Mucosa of rectum (tissue), 2 donors: Measurements from ENCODE around the gene CPNE4.

ENCODE experiments used
- H3K27ac ChIP-seq, 2 donors: one replicate each; pipeline ENCODE4 v1.7.0; 2013; ENCODE audit warnings: inconsistent platforms in 2 of 2, low read depth in 2 of 2, low read length in 2 of 2
- H3K27me3 ChIP-seq, 2 donors: one replicate each; pipeline ENCODE4 v1.7.0; 2013; ENCODE audit warnings: low read length in 2 of 2; ENCODE audit not compliant: control insufficient read depth in 2 of 2, insufficient read depth in 2 of 2
- H3K36me3 ChIP-seq, 2 donors: one replicate each; pipeline ENCODE4 v1.7.0; 2013; ENCODE audit warnings: low read length in 2 of 2; ENCODE audit not compliant: control insufficient read depth in 2 of 2, insufficient read depth in 2 of 2
- H3K4me1 ChIP-seq, 2 donors: one replicate each; pipeline ENCODE4 v1.7.0; 2013; ENCODE audit warnings: low read length in 2 of 2, mild to moderate bottlenecking in 1 of 2; ENCODE audit not compliant: control insufficient read depth in 2 of 2, insufficient read depth in 2 of 2
- H3K4me3 ChIP-seq, 2 donors: one replicate each; pipeline ENCODE4 v1.7.0; 2013; ENCODE audit warnings: low read length in 2 of 2
- H3K9ac ChIP-seq, 2 donors: one replicate each; pipeline ENCODE4 v1.7.0; 2013; ENCODE audit warnings: low read length in 2 of 2, low read depth in 1 of 2, mild to moderate bottlenecking in 1 of 2
- H3K9me3 ChIP-seq, 2 donors: one replicate each; pipeline ENCODE4 v1.7.0; 2013; ENCODE audit warnings: low read length in 2 of 2; ENCODE audit not compliant: control insufficient read depth in 2 of 2
- donor health status: healthy.
- donor health status: Normal muscosa, but diverticular disease.

CPNE4 gene

GRCh38 chr3:131560795-131561194, 474.0 kb downstream of the CPNE4 start:
- H3K27me3 ChIP-seq = peaks cover 0 to 7% of the 10 kb centered on the region in 2 donors
- no peaks in the 10 kb centered on the region for H3K9me3 ChIP-seq
- no peak overlapping the region for H3K9ac ChIP-seq
- H3K4me1 ChIP-seq = no peaks in the 10 kb centered on the region
- no peak overlapping the region for H3K27ac ChIP-seq
- H3K36me3 ChIP-seq = no peaks in the 10 kb centered on the region
- no peak overlapping the region for H3K4me3 ChIP-seq

- Histone ChIP-seq H3K27me3 (peaks cover 0 to 3% of the 10 kb centered on the region in 2 donors), H3K9ac (no peak overlapping the region), H3K9me3 (no peaks in the 10 kb centered on the region), H3K36me3 (no peaks in the 10 kb centered on the region), H3K4me3 (no peak overlapping the region), H3K27ac (no peak overlapping the region), H3K4me1 (no peaks in the 10 kb centered on the region)
These were observed 479.4 kb downstream of the CPNE4 start for GRCh38 chr3:131555456-131555855.

GRCh38 chr3:131553495-131554247, 481.1 kb downstream of the CPNE4 start:
- Histone ChIP-seq H3K9ac (no peak overlapping the region), H3K27me3 (peaks cover 0 to 3% of the 10 kb centered on the region in 2 donors), H3K4me1 (no peaks in the 10 kb centered on the region), H3K36me3 (no peaks in the 10 kb centered on the region), H3K27ac (no peak overlapping the region), H3K9me3 (no peaks in the 10 kb centered on the region), H3K4me3 (no peak overlapping the region)

GRCh38 chr3:131551761-131552160, 483.1 kb downstream of the CPNE4 start:
- Histone ChIP-seq H3K27me3 (peaks cover 0 to 3% of the 10 kb centered on the region in 2 donors), H3K9me3 (no peaks in the 10 kb centered on the region), H3K27ac (no peak overlapping the region), H3K4me1 (no peaks in the 10 kb centered on the region), H3K36me3 (no peaks in the 10 kb centered on the region), H3K4me3 (no peak overlapping the region), H3K9ac (no peak overlapping the region)

- peaks cover 0 to 3% of the 10 kb centered on the region in 2 donors for H3K27me3 ChIP-seq
- H3K9ac ChIP-seq = no peak overlapping the region
- H3K36me3 ChIP-seq = no peaks in the 10 kb centered on the region
- H3K4me1 ChIP-seq = no peaks in the 10 kb centered on the region
- no peaks in the 10 kb centered on the region for H3K9me3 ChIP-seq
- no peak overlapping the region for H3K4me3 ChIP-seq
- no peak overlapping the region for H3K27ac ChIP-seq
These were observed 484.0 kb downstream of the CPNE4 start for GRCh38 chr3:131550562-131551465.

- no peaks in the 10 kb centered on the region for H3K9me3 ChIP-seq
- no peak overlapping the region for H3K9ac ChIP-seq
- no peak overlapping the region for H3K4me3 ChIP-seq
- peaks cover 0 to 3% of the 10 kb centered on the region in 2 donors for H3K27me3 ChIP-seq
- H3K27ac ChIP-seq = no peak overlapping the region
- H3K36me3 ChIP-seq = no peaks in the 10 kb centered on the region
- H3K4me1 ChIP-seq = no peaks in the 10 kb centered on the region
These were observed 485.5 kb downstream of the CPNE4 start for GRCh38 chr3:131549340-131549739.

GRCh38 chr3:131547585-131547984, 487.2 kb downstream of the CPNE4 start:
- Histone ChIP-seq H3K9me3 (no peaks in the 10 kb centered on the region), H3K4me1 (no peaks in the 10 kb centered on the region), H3K27ac (no peak overlapping the region), H3K36me3 (no peaks in the 10 kb centered on the region), H3K9ac (no peak overlapping the region), H3K27me3 (no peaks in the 10 kb centered on the region), H3K4me3 (no peak overlapping the region)

GRCh38 chr3:131546441-131546840, 488.4 kb downstream of the CPNE4 start:
- no peaks in the 10 kb centered on the region for H3K9me3 ChIP-seq
- no peaks in the 10 kb centered on the region for H3K36me3 ChIP-seq
- H3K4me3 ChIP-seq = no peak overlapping the region

GRCh38 chr3:131544557-131544956, 490.3 kb downstream of the CPNE4 start:
- Histone ChIP-seq H3K4me1 (no peaks in the 10 kb centered on the region), H3K36me3 (no peaks in the 10 kb centered on the region), H3K4me3 (no peak overlapping the region), H3K27ac (no peak overlapping the region), H3K9me3 (no peaks in the 10 kb centered on the region), H3K27me3 (no peaks in the 10 kb centered on the region), H3K9ac (no peak overlapping the region)

More at GRCh38 chr3:131546441-131546840, 488.4 kb downstream of the CPNE4 start:
- H3K9ac ChIP-seq = no peak overlapping the region
- no peaks in the 10 kb centered on the region for H3K4me1 ChIP-seq
- H3K27ac ChIP-seq = no peak overlapping the region
- no peaks in the 10 kb centered on the region for H3K27me3 ChIP-seq

GRCh38 chr3:131543714-131544113, 491.1 kb downstream of the CPNE4 start:
- H3K9me3 ChIP-seq = no peaks in the 10 kb centered on the region
- no peak overlapping the region for H3K4me3 ChIP-seq
- H3K27me3 ChIP-seq = no peaks in the 10 kb centered on the region
- H3K9ac ChIP-seq = no peak overlapping the region
- no peaks in the 10 kb centered on the region for H3K36me3 ChIP-seq
- H3K4me1 ChIP-seq = no peaks in the 10 kb centered on the region
- no peak overlapping the region for H3K27ac ChIP-seq
